Measurements from ENCODE around the gene DENND4A.

The DENND4A gene

GRCh38 chr15:65792138-65792987, at the start of gene DENND4A:
Gene DENND4A, minus strand, starts transcription at chr15:65792293. Its CDS starts 35,843 bp downstream, at chr15:65756450.
- DNase-seq (ENCODE audit: low spot score): peak; percentile 93

- no peak for DNase-seq (ENCODE audit: low spot score)
Measured at GRCh38 chr15:65841121-65841930, 49.2 kb upstream of the DENND4A start.

GRCh38 chr15:65839985-65840384, 47.9 kb upstream of the DENND4A start:
- DNase-seq (ENCODE audit: low spot score): no peak

GRCh38 chr15:65839354-65839901, 47.3 kb upstream of the DENND4A start:
- DNase-seq (ENCODE audit: low spot score): no peak

- DNase-seq (ENCODE audit: low spot score): no peak
Measured at GRCh38 chr15:65837301-65838294, 45.5 kb upstream of the DENND4A start.

- DNase-seq (ENCODE audit: low spot score): no peak
Measured at GRCh38 chr15:65836665-65837064, 44.6 kb upstream of the DENND4A start.

- no peak for DNase-seq (ENCODE audit: low spot score)
Measured at GRCh38 chr15:65835447-65835846, 43.4 kb upstream of the DENND4A start.

GRCh38 chr15:65834603-65835282, 42.6 kb upstream of the DENND4A start:
- no peak for DNase-seq (ENCODE audit: low spot score)

GRCh38 chr15:65833501-65834205, 41.6 kb upstream of the DENND4A start:
- DNase-seq (ENCODE audit: low spot score): no peak

- DNase-seq (ENCODE audit: low spot score): peak; percentile 35
Measured at GRCh38 chr15:65832549-65833364, 40.7 kb upstream of the DENND4A start.

- peak; percentile 51 for DNase-seq (ENCODE audit: low spot score)
Measured at GRCh38 chr15:65829130-65829764, 37.2 kb upstream of the DENND4A start.

- no peak for DNase-seq (ENCODE audit: low spot score)
Measured at GRCh38 chr15:65828585-65828984, 36.5 kb upstream of the DENND4A start.

- DNase-seq (ENCODE audit: low spot score): no peak
Measured at GRCh38 chr15:65827065-65827464, 35.0 kb upstream of the DENND4A start.

GRCh38 chr15:65824941-65825544, 33.0 kb upstream of the DENND4A start:
- no peak for DNase-seq (ENCODE audit: low spot score)

GRCh38 chr15:65824031-65824743, 32.1 kb upstream of the DENND4A start:
- peak; percentile 21 for DNase-seq (ENCODE audit: low spot score)

GRCh38 chr15:65822316-65822715, 30.2 kb upstream of the DENND4A start:
- no peak for DNase-seq (ENCODE audit: low spot score)

- DNase-seq (ENCODE audit: low spot score): no peak
Measured at GRCh38 chr15:65821070-65821469, 29.0 kb upstream of the DENND4A start.

GRCh38 chr15:65819563-65819960, 27.5 kb upstream of the DENND4A start:
- no peak for DNase-seq (ENCODE audit: low spot score)

Measured in germinal center (tissue), 1 donor.